Fibroblast of the aortic adventitia (primary cell): Measurements from ENCODE around the gene CYP3A5. TPM values are rescaled to one million over a fixed set of nuclear protein-coding genes. Genes with fewer than 3 reads are reported as not detected.

ENCODE experiments used
- DNase-seq: peaks from one replicate; pipeline ENCODE4 v3.0.0-alpha.2; 2010; ENCODE audit warnings: low read depth
- H3K4me3 ChIP-seq: 2 replicates; pipeline ENCODE4 v1.5.1; 2011; ENCODE audit warnings: low read depth, mild to moderate bottlenecking, control low read depth, low read length, moderate library complexity
- CTCF ChIP-seq: IDR thresholded peaks from 2 replicates; pipeline ENCODE4 v1.5.1; 2011; ENCODE audit warnings: mild to moderate bottlenecking, low read length, control low read depth, inconsistent platforms; ENCODE audit not compliant: insufficient read depth
- total RNA-seq: library from RNA; depleted of rRNA; stranded (reverse); fragments of >200 nt; gene quantifications from 2 replicates; pipeline ENCODE4 v1.2.3, GENCODE V29; 2012; ENCODE audit warnings: low replicate concordance

CYP3A5 gene
- total RNA-seq, 1 donor: 1.1 TPM

GRCh38 chr7:99619571-99620130 is 60.1 kb downstream of the CYP3A5 start:
- no peak for DNase-seq
- no peak overlapping the region for H3K4me3 ChIP-seq
- TF ChIP-seq CTCF: no peak

- no peak for TF ChIP-seq CTCF
- no peak for DNase-seq
- H3K4me3 ChIP-seq: no peak overlapping the region
Observed at GRCh38 chr7:99618726-99619125, 61.1 kb downstream of the CYP3A5 start.

GRCh38 chr7:99617192-99617781 is 62.5 kb downstream of the CYP3A5 start:
- no peak for DNase-seq
- peak overlapping the region; percentile 99 for H3K4me3 ChIP-seq
- no peak for TF ChIP-seq CTCF

- peak; percentile 93 for DNase-seq
- TF ChIP-seq CTCF: peak; percentile 23
- H3K4me3 ChIP-seq: peak within 1 kb of the TSS; percentile 99
Observed at GRCh38 chr7:99616359-99617191, 63.2 kb downstream of the CYP3A5 start, which contains the start of gene ZSCAN25. Gene ZSCAN25 (plus strand): TSS chr7:99616946. CDS start chr7:99619607, 2,661 bp downstream.

GRCh38 chr7:99615989-99616358 is 63.8 kb downstream of the CYP3A5 start:
- H3K4me3 ChIP-seq: peak overlapping the region; percentile 99
- TF ChIP-seq CTCF: no peak
- no peak for DNase-seq

- no peak overlapping the region for H3K4me3 ChIP-seq
- DNase-seq: no peak
- no peak for TF ChIP-seq CTCF
Observed at GRCh38 chr7:99614495-99614894, 65.3 kb downstream of the CYP3A5 start.
